Measurements from ENCODE around the gene GALNT12.

- TF ChIP-seq, protein P1, sequence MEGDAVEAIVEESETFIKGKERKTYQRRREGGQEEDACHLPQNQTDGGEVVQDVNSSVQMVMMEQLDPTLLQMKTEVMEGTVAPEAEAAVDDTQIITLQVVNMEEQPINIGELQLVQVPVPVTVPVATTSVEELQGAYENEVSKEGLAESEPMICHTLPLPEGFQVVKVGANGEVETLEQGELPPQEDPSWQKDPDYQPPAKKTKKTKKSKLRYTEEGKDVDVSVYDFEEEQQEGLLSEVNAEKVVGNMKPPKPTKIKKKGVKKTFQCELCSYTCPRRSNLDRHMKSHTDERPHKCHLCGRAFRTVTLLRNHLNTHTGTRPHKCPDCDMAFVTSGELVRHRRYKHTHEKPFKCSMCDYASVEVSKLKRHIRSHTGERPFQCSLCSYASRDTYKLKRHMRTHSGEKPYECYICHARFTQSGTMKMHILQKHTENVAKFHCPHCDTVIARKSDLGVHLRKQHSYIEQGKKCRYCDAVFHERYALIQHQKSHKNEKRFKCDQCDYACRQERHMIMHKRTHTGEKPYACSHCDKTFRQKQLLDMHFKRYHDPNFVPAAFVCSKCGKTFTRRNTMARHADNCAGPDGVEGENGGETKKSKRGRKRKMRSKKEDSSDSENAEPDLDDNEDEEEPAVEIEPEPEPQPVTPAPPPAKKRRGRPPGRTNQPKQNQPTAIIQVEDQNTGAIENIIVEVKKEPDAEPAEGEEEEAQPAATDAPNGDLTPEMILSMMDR (IDR thresholded peaks at IDR 0.05) = no peak
- TF ChIP-seq POLR2A (IDR thresholded peaks at IDR 0.05) (no peak), POLR2AphosphoS5 (IDR thresholded peaks at IDR 0.05) (no peak)
Observed at GRCh38 chr9:98774746-98775145, 32.7 kb upstream of the GALNT12 start.

All from breast epithelium (tissue), 3 donors.